Activated T-cell treated with anti-CD3 and anti-CD28 coated beads for 24 hours (primary cell): Measurements from ENCODE around the gene NBPF9.
"Not testable (repeated sequence)": the region's sequence is repeated elsewhere in the genome, so short reads cannot be mapped to it uniquely, and the experiment has no call there.

ENCODE experiments used
- DNase-seq: peaks from one replicate; pipeline ENCODE4 v3.0.0-alpha.2; 2020; ENCODE audit warnings: low read depth

NBPF9 gene

GRCh38 chr1:149015522-149015921 is 87.8 kb downstream of the NBPF9 start:
- not testable (repeated sequence) for DNase-seq

GRCh38 chr1:149013513-149013912 is 89.8 kb downstream of the NBPF9 start:
- not testable (repeated sequence) for DNase-seq

GRCh38 chr1:149012599-149012998 is 90.8 kb downstream of the NBPF9 start:
- not testable (repeated sequence) for DNase-seq

- DNase-seq = not testable (repeated sequence)
Measured at GRCh38 chr1:149009761-149010160, 93.6 kb downstream of the NBPF9 start.

- not testable (repeated sequence) for DNase-seq
Measured at GRCh38 chr1:149008769-149009168, 94.6 kb downstream of the NBPF9 start.

- not testable (repeated sequence) for DNase-seq
Measured at GRCh38 chr1:149008326-149008725, 95.0 kb downstream of the NBPF9 start.
